AG10803 (cell line): ENCODE data around the gene HECTD1.

Experiments used
- DNase-seq: peaks from one replicate; pipeline ENCODE4 v3.0.0; 2010; ENCODE audit warnings: low read depth
- H3K4me3 ChIP-seq: 2 replicates; pipeline ENCODE4 v1.5.1; 2011; ENCODE audit warnings: mild to moderate bottlenecking, low read length, control low read depth
- TF ChIP-seq, protein P1 (sequence below): conservative IDR thresholded peaks from 2 replicates; pipeline ENCODE4 v1.5.1; 2011; ENCODE audit warnings: mild to moderate bottlenecking, low read length, control low read depth, inconsistent platforms

The HECTD1 gene

GRCh38 chr14:31126680-31127079 lies 80.9 kb downstream of the HECTD1 start:
- DNase-seq = no peak
- H3K4me3 ChIP-seq = no peak overlapping the region
- TF ChIP-seq, protein P1, sequence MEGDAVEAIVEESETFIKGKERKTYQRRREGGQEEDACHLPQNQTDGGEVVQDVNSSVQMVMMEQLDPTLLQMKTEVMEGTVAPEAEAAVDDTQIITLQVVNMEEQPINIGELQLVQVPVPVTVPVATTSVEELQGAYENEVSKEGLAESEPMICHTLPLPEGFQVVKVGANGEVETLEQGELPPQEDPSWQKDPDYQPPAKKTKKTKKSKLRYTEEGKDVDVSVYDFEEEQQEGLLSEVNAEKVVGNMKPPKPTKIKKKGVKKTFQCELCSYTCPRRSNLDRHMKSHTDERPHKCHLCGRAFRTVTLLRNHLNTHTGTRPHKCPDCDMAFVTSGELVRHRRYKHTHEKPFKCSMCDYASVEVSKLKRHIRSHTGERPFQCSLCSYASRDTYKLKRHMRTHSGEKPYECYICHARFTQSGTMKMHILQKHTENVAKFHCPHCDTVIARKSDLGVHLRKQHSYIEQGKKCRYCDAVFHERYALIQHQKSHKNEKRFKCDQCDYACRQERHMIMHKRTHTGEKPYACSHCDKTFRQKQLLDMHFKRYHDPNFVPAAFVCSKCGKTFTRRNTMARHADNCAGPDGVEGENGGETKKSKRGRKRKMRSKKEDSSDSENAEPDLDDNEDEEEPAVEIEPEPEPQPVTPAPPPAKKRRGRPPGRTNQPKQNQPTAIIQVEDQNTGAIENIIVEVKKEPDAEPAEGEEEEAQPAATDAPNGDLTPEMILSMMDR = no peak

DNA sequence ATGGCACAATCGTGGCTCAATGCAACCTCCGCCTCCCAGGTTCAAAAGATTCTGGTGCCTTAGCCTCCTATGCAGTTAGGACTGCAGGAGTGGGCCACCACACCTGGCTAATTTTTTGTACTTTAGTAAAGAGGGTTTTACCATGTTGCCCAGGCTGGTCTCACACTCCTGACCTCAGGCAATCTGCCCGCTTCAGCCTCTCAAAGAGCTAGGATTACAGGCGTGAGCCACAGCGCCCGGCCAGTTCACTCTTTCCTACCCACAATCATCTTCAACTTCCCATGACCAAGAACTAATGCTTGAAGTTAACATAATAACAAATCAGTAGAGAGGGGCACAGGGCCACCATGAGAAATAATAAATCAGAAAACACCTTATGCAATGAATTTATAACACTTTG lies 82.4 kb downstream of the HECTD1 start:
- TF ChIP-seq, protein P1 = no peak
- no peak for DNase-seq
- no peak overlapping the region for H3K4me3 ChIP-seq

GRCh38 chr14:31124197-31124596 lies 83.4 kb downstream of the HECTD1 start:
- no peak for DNase-seq
- H3K4me3 ChIP-seq = no peak overlapping the region
- TF ChIP-seq, protein P1 = no peak

GRCh38 chr14:31122921-31123320 lies 84.7 kb downstream of the HECTD1 start:
- H3K4me3 ChIP-seq = no peak overlapping the region
- DNase-seq = no peak
- TF ChIP-seq, protein P1 = no peak

- TF ChIP-seq, protein P1 = no peak
- DNase-seq = peak; percentile 51
- no peak overlapping the region for H3K4me3 ChIP-seq
Observed at GRCh38 chr14:31122098-31122611, 85.4 kb downstream of the HECTD1 start.

- TF ChIP-seq, protein P1 = no peak
- H3K4me3 ChIP-seq = no peak overlapping the region
- DNase-seq = peak; percentile 15
Observed at GRCh38 chr14:31118892-31119291, 88.7 kb downstream of the HECTD1 start.

- TF ChIP-seq, protein P1 = no peak
- no peak for DNase-seq
- H3K4me3 ChIP-seq = no peak overlapping the region
Observed at GRCh38 chr14:31113794-31114193, 93.8 kb downstream of the HECTD1 start.
